HepG2 (cell line): ENCODE results near the gene PPP1R13L. TPM values are rescaled to one million over a fixed set of nuclear protein-coding genes. Genes with fewer than 3 reads are reported as not detected.

Source experiments
- ATAC-seq: fragments of 200-7000 bp; cut with Tn5 transposase; 3 replicates; pipeline ENCODE4 v1.9.1; 2020; ENCODE audit warnings: mild to moderate bottlenecking, moderate library complexity
- BruUV-seq: library from RNA; stranded (reverse); fragments of 400-500 nt; replicated peaks from 2 replicates; lab custom pipeline; 2021; lab: Mats Ljungman, UMichigan
- CTCF ChIA-PET: fragments of 300-600 bp; formaldehyde crosslinking; extraction: SDS; loops from one replicate; lab custom pipeline; 2021; ENCODE audit warnings: low total read pairs, inconsistent platforms, low intra/inter-chr PET ratio; lab: Yijun Ruan, JAX
- POLR2A ChIA-PET: fragments of 350-600 bp; sonication (Branson Sonifier 250); formaldehyde crosslinking; loops from one replicate; lab custom pipeline; 2020; ENCODE audit warnings: antibody characterized with exemption, inconsistent platforms; lab: Yijun Ruan, JAX
- DNase-seq: peaks from one replicate; pipeline ENCODE4 v3.0.0-alpha.2; 2015; ENCODE audit warnings: low spot score
- FAIRE-seq: peaks from 3 replicates; lab custom pipeline; 2011; peaks lifted over from hg19 to GRCh38; lab: Jason Lieb, UNC
- H2AFZ ChIP-seq: one replicate; pipeline ENCODE4 v1.6.1; 2011; ENCODE audit warnings: low read length, inconsistent platforms
- H3K27ac ChIP-seq: fragments of 300-600 bp; 3 replicates; pipeline ENCODE4 v1.8.0; 2011; ENCODE audit warnings: mixed run types, mild to moderate bottlenecking, mixed read lengths, low read length, inconsistent platforms; ENCODE audit not compliant: insufficient read depth; ENCODE audit errors: extremely low read length
- H3K27me3 ChIP-seq, 2 experiments: fragments of 200-600 bp in 1 of 2; 2 replicates in 1 of 2; 3 replicates in 1 of 2; pipeline versions ENCODE4 v1.6.0 to v1.8.0; 2011; ENCODE audit warnings: low read length in 2 of 2, mild to moderate bottlenecking in 2 of 2, moderate library complexity in 2 of 2, inconsistent platforms in 1 of 2; ENCODE audit not compliant: insufficient read depth in 2 of 2, control insufficient read depth in 1 of 2
- H3K36me3 ChIP-seq, 2 experiments: fragments of 200-600 bp in 1 of 2; replicated peaks in 1 of 2; 2 replicates in 1 of 2; 3 replicates in 1 of 2; pipeline versions ENCODE4 v1.5.1 to v1.8.0; 2011; ENCODE audit warnings: low read length in 2 of 2, inconsistent platforms in 1 of 2; ENCODE audit not compliant: insufficient read depth in 2 of 2, control insufficient read depth in 1 of 2
- H3K4me1 ChIP-seq: 2 replicates; pipeline ENCODE4 v1.5.1; 2012; ENCODE audit warnings: low read length, inconsistent platforms; ENCODE audit not compliant: insufficient read depth
- H3K4me2 ChIP-seq: 2 replicates; pipeline ENCODE4 v1.6.0; 2011; ENCODE audit warnings: low read depth, low read length, inconsistent platforms
- H3K4me3 ChIP-seq, 3 experiments: fragments of 200-600 bp in 1 of 3; sonication (generic), shearing (Covaris generic) in 1 of 3; replicated peaks in 1 of 3; 2 replicates each; pipeline ENCODE4 v1.5.1; 2011 to 2016; ENCODE audit warnings: low read length in 3 of 3, inconsistent platforms in 2 of 3, low read depth in 2 of 3, mild to moderate bottlenecking in 2 of 3, control low read depth in 1 of 3, mixed read lengths in 1 of 3; ENCODE audit not compliant: insufficient read depth in 1 of 3
- H3K79me2 ChIP-seq: one replicate; pipeline ENCODE4 v1.6.1; 2011; ENCODE audit warnings: low read length, inconsistent platforms; ENCODE audit not compliant: insufficient read depth
- H3K9ac ChIP-seq: 2 replicates; pipeline ENCODE4 v1.6.0; 2011; ENCODE audit warnings: mild to moderate bottlenecking, low read depth, low read length, inconsistent platforms; ENCODE audit not compliant: insufficient read depth
- H3K9me3 ChIP-seq: 2 replicates; pipeline ENCODE4 v1.5.1; 2012; ENCODE audit warnings: mild to moderate bottlenecking, low read length
- H4K20me1 ChIP-seq: 2 replicates; pipeline ENCODE4 v1.6.0; 2011; ENCODE audit warnings: inconsistent platforms, mild to moderate bottlenecking, low read length, moderate library complexity; ENCODE audit not compliant: insufficient read depth
- DPF2 ChIP-seq: sonication (generic); formaldehyde crosslinking; IDR thresholded peaks from 2 replicates; pipeline ENCODE4 v1.4.0; 2020; ENCODE audit warnings: mild to moderate bottlenecking, low read depth, missing genetic modification reagents, borderline replicate concordance
- MAFK ChIP-seq, 2 experiments: IDR thresholded peaks in 1 of 2; conservative IDR thresholded peaks in 1 of 2; 2 replicates each; pipeline ENCODE4 v1.6.1; 2011; ENCODE audit warnings: improper control_type of control experiment in 2 of 2, low read length in 2 of 2
- PCBP2 ChIP-seq: fragments of 200-400 bp; formaldehyde crosslinking; optimal IDR thresholded peaks from 2 replicates; pipeline ENCODE3; 2018; ENCODE audit warnings: low read length, low read depth; ENCODE audit not compliant: poor library complexity, severe bottlenecking
- ZNF562 ChIP-seq: sonication (generic); formaldehyde crosslinking; IDR thresholded peaks from 2 replicates; pipeline ENCODE4 v1.8.0; 2022; ENCODE audit warnings: missing genetic modification reagents, borderline replicate concordance
- ZNF703 ChIP-seq: sonication (generic); formaldehyde crosslinking; IDR thresholded peaks from 2 replicates; pipeline ENCODE4 v1.5.1; 2020; ENCODE audit warnings: missing genetic modification reagents, mild to moderate bottlenecking, moderate library complexity, borderline replicate concordance
- whole genome bisulfite sequencing: methylation state at CpG from one replicate; pipeline ENCODE4 v1.1.6; 2017; ENCODE audit warnings: low lambda C conversion rate; 5-methylcytosine and 5-hydroxymethylcytosine counted together
- in situ Hi-C: cut with HindIII; loops from 2 replicates; pipeline ENCODE4 v1.10.0; 2017; ENCODE audit warnings: low pct_unique_long_range_greater_than_20kb; ENCODE audit not compliant: extremely low pct_ligation_motif_present
- intact Hi-C: fragments of 100-400 bp; cut with micrococcal nuclease; formaldehyde crosslinking; loops from one replicate; pipeline ENCODE4 v1.10.0; 2022; ENCODE audit not compliant: unreplicated experiment
- polyA plus RNA-seq, 8 experiments: library from polyadenylated mRNA; depleted of rRNA in 3 of 8; stranded (reverse) in 7 of 8; unstranded in 1 of 8; fragments of >200 nt; fragmentation: Illumina TruSeq in 4 of 8; extraction: Trizol in 4 of 8; gene quantifications; 2 replicates each; pipeline versions ENCODE4 v1.2.1 to v1.2.3, GENCODE V29; 2011 to 2016; ENCODE audit warnings: low read depth in 4 of 8, missing spikeins in 1 of 8, mixed read lengths in 1 of 8; ENCODE audit not compliant: insufficient read depth in 1 of 8
- total RNA-seq, 5 experiments: library from RNA; depleted of rRNA; stranded (reverse); fragments of >200 nt; fragmentation: Illumina TruSeq; extraction: Trizol; gene quantifications; 2 replicates each; pipeline ENCODE4 v1.2.3, GENCODE V29; 2016; ENCODE audit warnings: low read depth in 1 of 5
- TF ChIP-seq, protein P1 (sequence below): sonication (generic); formaldehyde crosslinking; IDR thresholded peaks from 2 replicates; pipeline ENCODE4 v1.4.0; 2020; ENCODE audit warnings: missing genetic modification reagents, mild to moderate bottlenecking, borderline replicate concordance

The PPP1R13L gene
- total and polyA plus RNA-seq, 2 of the 13 experiments (the other 11 are each of a cell fraction or from before 2014, with no cell fraction given) = 1.3 to 6.6 TPM

DNA sequence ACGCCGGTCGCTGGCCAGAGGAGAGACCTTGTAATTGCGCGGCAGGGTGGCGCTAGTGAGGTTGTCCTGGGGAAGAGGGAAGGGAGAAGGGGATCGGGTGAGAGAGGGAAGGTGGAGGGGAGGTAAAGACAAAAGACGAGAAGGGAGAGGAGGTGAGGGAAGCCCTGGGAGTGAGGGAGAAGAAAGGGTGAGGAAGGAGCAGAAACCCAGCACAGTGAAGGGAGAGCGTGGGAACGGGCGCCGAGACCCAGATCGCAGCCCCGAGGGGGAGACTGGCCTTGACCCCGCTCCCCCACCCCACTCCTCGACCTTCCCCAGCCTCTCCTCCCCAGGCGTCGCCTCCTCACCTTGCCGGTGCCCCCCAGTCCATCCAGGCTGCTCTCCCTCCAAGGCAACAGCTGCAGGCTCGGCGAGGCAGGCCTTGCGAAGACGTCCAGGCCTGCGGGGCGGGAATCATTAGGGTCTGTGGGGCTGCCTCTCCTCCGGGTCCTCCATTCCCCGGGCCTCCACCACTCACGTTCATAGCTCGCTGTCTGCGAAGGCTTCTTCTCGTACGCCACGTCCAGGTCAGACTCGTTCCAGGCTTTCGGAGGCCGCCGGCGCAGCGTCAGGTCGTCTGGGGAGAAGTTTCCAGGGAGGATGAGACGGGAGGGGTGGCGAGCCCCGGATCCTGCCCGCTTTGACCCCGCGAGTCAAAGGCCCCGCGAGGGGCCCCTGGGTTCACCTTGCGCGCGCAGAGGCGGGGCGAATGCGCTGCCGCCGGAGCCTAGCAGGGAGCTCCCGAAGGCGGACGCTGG is 8.8 kb downstream of the PPP1R13L start:
- no peak overlapping the region for H3K27ac ChIP-seq
- intact Hi-C loops (no loop called here), in situ Hi-C loops (no loop called here)
- BruUV-seq = no TSS peak
- WGBS = 96% methylated on average over 59 of the region's 59 CpGs
- POLR2A ChIA-PET = no interaction called here
- H4K20me1 ChIP-seq = no peaks in the 10 kb centered on the region
- peaks cover 0 to 3% of the 10 kb centered on the region in 2 experiments; a peak in 1 of 5 replicates for H3K36me3 ChIP-seq
- ATAC-seq = no peak
- no peaks in the 10 kb centered on the region for H3K79me2 ChIP-seq
- H3K4me3 ChIP-seq = no peak overlapping the region
- H3K4me2 ChIP-seq = no peak overlapping the region
- TF ChIP-seq MAFK (conservative IDR thresholded peaks at IDR 0.05 in 1 of 2, IDR thresholded peaks at IDR 0.05 in 1 of 2; ENCODE audit: low read length in 2 of 2) (no peak), DPF2 (CRISPR knock-in tag) (no peak), ZNF562 (CRISPR knock-in tag) (no peak), ZNF703 (CRISPR knock-in tag) (no peak), PCBP2 (no peak)
- TF ChIP-seq, protein P1, sequence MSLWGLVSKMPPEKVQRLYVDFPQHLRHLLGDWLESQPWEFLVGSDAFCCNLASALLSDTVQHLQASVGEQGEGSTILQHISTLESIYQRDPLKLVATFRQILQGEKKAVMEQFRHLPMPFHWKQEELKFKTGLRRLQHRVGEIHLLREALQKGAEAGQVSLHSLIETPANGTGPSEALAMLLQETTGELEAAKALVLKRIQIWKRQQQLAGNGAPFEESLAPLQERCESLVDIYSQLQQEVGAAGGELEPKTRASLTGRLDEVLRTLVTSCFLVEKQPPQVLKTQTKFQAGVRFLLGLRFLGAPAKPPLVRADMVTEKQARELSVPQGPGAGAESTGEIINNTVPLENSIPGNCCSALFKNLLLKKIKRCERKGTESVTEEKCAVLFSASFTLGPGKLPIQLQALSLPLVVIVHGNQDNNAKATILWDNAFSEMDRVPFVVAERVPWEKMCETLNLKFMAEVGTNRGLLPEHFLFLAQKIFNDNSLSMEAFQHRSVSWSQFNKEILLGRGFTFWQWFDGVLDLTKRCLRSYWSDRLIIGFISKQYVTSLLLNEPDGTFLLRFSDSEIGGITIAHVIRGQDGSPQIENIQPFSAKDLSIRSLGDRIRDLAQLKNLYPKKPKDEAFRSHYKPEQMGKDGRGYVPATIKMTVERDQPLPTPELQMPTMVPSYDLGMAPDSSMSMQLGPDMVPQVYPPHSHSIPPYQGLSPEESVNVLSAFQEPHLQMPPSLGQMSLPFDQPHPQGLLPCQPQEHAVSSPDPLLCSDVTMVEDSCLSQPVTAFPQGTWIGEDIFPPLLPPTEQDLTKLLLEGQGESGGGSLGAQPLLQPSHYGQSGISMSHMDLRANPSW (CRISPR knock-in tag) = no peak
- no peak for DNase-seq
- H3K9ac ChIP-seq = no peak overlapping the region
- no peaks in the 10 kb centered on the region for H3K4me1 ChIP-seq
- CTCF ChIA-PET = no interaction called here
- no peak for FAIRE-seq
- H3K9me3 ChIP-seq = no peaks in the 10 kb centered on the region
- no peaks in the 10 kb centered on the region; a peak in 1 of 5 replicates for H3K27me3 ChIP-seq
- no peak overlapping the region for H2AFZ ChIP-seq
